DLD1 (cell line): Measurements from ENCODE around the gene NCCRP1.
"Not testable (repeated sequence)": the region's sequence is repeated elsewhere in the genome, so short reads cannot be mapped to it uniquely, and the experiment has no call there.

Experiments used
- in situ Hi-C: cut with HindIII; loops from 2 replicates; pipeline ENCODE4 v1.10.0; 2017; ENCODE audit warnings: low sequenced_read_pairs

Gene NCCRP1

GRCh38 chr19:39243741-39244140, 47.0 kb downstream of the NCCRP1 start:
- in situ Hi-C loops, result not testable (repeated sequence)

GRCh38 chr19:39244410-39245100, 47.8 kb downstream of the NCCRP1 start, which contains the start of gene IFNL3:
Gene IFNL3, minus strand, starts transcription at chr19:39245006. Its CDS starts 39 bp downstream, at chr19:39244967.
- in situ Hi-C loops, result not testable (repeated sequence)

GRCh38 chr19:39245166-39245565, 48.4 kb downstream of the NCCRP1 start:
- in situ Hi-C loops, result not testable (repeated sequence)

DNA sequence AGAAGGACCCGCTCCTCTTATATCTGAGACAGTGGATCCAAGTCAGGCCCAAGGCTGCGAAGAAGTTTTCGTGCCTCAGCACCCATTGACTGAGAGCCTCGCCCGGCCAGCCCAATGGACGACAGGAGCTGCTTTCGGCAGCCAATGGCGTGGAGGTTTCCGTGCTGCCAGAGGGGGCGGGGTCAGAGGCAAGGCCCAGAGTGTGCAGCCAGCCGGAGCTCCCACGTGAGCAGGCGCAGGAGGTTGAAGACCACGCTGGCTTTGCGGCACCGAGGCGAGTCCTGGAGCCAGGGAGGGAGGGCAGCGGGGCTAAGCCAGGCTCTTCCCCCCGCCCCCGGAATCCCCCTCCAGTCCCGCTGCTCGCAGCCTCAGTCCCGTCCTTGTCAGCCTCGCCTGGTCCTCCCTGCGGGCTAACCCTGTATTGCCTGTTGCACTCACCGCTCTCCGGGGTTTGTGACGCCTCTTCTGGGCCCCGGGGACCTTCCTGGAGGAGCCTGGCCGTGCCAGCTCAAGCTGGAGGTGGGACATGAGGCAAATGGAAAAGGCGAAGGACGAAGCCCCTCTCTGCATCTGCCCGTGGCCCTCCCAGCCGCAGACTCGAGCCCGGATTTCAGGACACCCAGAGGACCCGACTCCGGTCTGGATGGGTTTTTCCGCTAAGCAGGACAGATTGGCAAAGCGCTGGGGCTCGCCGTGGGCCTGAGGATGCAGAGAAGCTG, 50.3 kb downstream of the NCCRP1 start:
- in situ Hi-C loops, result no loop called here

GRCh38 chr19:39247701-39248664, 51.2 kb downstream of the NCCRP1 start:
- in situ Hi-C loops, result no loop called here

- in situ Hi-C loops, result no loop called here
These were observed 52.0 kb downstream of the NCCRP1 start, which contains the start of gene IFNL4 for GRCh38 chr19:39248806-39249205. Gene IFNL4, minus strand, starts transcription at chr19:39248856.

DNA sequence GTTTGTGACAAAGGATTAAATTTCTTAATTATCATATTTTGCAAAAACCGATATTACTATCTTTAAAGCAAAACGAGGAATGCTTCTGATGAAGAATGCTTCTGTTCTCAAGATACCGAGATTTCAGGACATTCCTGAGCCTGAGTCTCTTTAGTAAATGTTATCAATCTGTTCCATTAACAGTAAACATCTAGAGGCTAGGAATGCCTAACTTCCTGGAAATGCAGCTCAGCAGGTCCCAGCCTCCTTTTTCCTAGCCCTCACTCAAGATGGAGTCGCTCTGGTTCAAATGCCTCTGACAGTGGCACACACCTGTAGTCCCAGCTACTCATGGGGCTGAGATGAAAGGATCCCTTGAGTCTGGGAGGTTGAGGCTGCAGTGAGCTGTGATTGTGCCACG, 54.3 kb downstream of the NCCRP1 start:
- in situ Hi-C loops, result no loop called here
